Psoas muscle (tissue), 8 donors: Measurements from ENCODE around the gene CLINT1. TPM values are rescaled to one million over a fixed set of nuclear protein-coding genes. Genes with fewer than 3 reads are reported as not detected.

ENCODE experiments used
- ATAC-seq, 4 donors: fragments of 200-7000 bp; cut with Tn5 transposase; one replicate each; pipeline ENCODE4 v1.9.1; 2020; ENCODE audit warnings: moderate library complexity in 3 of 4, mild to moderate bottlenecking in 2 of 4
- DNase-seq, 2 donors: peaks; one replicate each; pipeline ENCODE4 v3.0.0-alpha.2; 2020
- H3K27ac ChIP-seq: fragments of 200-600 bp; one replicate; pipeline ENCODE4 v1.8.0; 2022
- H3K27me3 ChIP-seq, 3 donors: fragments of 200-600 bp in 1 of 3; one replicate each; pipeline versions ENCODE4 v1.6.1 to v1.8.0; 2013 to 2022; ENCODE audit warnings: low read length in 2 of 3, mild to moderate bottlenecking in 2 of 3, moderate library complexity in 1 of 3; ENCODE audit not compliant: insufficient read depth in 3 of 3
- H3K36me3 ChIP-seq, 2 donors: fragments of 200-600 bp in 1 of 2; one replicate each; pipeline versions ENCODE4 v1.6.1 to v1.8.0; 2013 to 2022; ENCODE audit warnings: low read depth in 1 of 2, mild to moderate bottlenecking in 1 of 2, moderate library complexity in 1 of 2; ENCODE audit not compliant: insufficient read depth in 1 of 2
- H3K4me1 ChIP-seq: fragments of 200-600 bp; one replicate; pipeline ENCODE4 v1.8.0; 2022
- H3K4me3 ChIP-seq: fragments of 200-600 bp; one replicate; pipeline ENCODE4 v1.8.0; 2022; ENCODE audit warnings: mild to moderate bottlenecking
- H3K9me3 ChIP-seq: fragments of 200-600 bp; one replicate; pipeline ENCODE4 v1.8.0; 2022
- CTCF ChIP-seq: fragments of 200-600 bp; IDR thresholded peaks from one replicate; pipeline ENCODE4 v1.8.0; 2022; ENCODE audit warnings: antibody characterized with exemption
- WGBS, 3 donors: extraction: QIAGEN DNeasy Blood & Tissue Kit; methylation state at CpG; one replicate each; pipeline versions ENCODE4 v1.1.6 to v1.1.7; 2013; 5-methylcytosine and 5-hydroxymethylcytosine counted together
- intact Hi-C, 2 donors: fragments of 100-400 bp; cut with DNase I; formaldehyde crosslinking; loops; one replicate each; pipeline versions ENCODE4 v1.11.0 to v1.14.2; 2022
- polyA plus RNA-seq, 3 donors: library from polyadenylated mRNA; stranded (reverse); fragments of 200-250 nt; gene quantifications; one replicate each; pipeline ENCODE4 v1.2.3, GENCODE V29; 2013
- total RNA-seq, 4 donors: library from RNA; stranded (reverse); fragmentation: NEBNext Ultra II Directional in 2 of 4; extraction: Animal tissue kit (Norgen Biotek cat#: 25700) in 2 of 4; gene quantifications; one replicate each; pipeline versions ENCODE4 v1.2.1 to v1.2.4, GENCODE V29; 2021 to 2023
- donor health status: healthy with polysubstance abuse.
- donor health status: DM: no; HTN: no; CAD: no; lungs with moderate emphysema.
- donor health status: Bipolar disorder and iron deficiency.
- donor health status: healthy.
- donor health status: DM: yes; HTN: yes; CAD: no.
- donor health status: DM: no; HTN: no; CAD: no.
- donor health status: DM: no; HTN: no; CAD: no.
- donor health status: DM: yes; HTN: yes; CAD: no.

The CLINT1 gene
- total and polyA plus RNA-seq, 7 donors = 37.9 to 89.7 (median 67.5) TPM

GRCh38 chr5:157877821-157878220 is 18.9 kb upstream of the CLINT1 start:
- ATAC-seq (no peak), DNase-seq (no peak)
- Histone ChIP-seq H3K27me3 (no peaks in the 10 kb centered on the region), H3K4me1 (no peaks in the 10 kb centered on the region), H3K27ac (no peak overlapping the region), H3K36me3 (no peaks in the 10 kb centered on the region), H3K4me3 (no peak overlapping the region), H3K9me3 (no peaks in the 10 kb centered on the region)
- 85 to 87% (median 86%) methylated on average over 2 of the region's 2 CpGs for WGBS, 3 donors
- TF ChIP-seq CTCF = no peak
- intact Hi-C loops = no loop called here

GRCh38 chr5:157874861-157875260 is 15.9 kb upstream of the CLINT1 start:
- intact Hi-C loops = no loop called here
- TF ChIP-seq CTCF = no peak
- DNase-seq (no peak), ATAC-seq (no peak)
- H3K36me3 ChIP-seq = no peaks in the 10 kb centered on the region
- H3K27me3 ChIP-seq = no peaks in the 10 kb centered on the region
- no peak overlapping the region for H3K27ac ChIP-seq
- H3K4me1 ChIP-seq = no peaks in the 10 kb centered on the region
- 90 to 93% (median 92%) methylated on average over 5 of the region's 5 CpGs for WGBS, 3 donors
- H3K4me3 ChIP-seq = no peak overlapping the region
- H3K9me3 ChIP-seq = no peaks in the 10 kb centered on the region

GRCh38 chr5:157870837-157871834 is 12.2 kb upstream of the CLINT1 start:
- TF ChIP-seq CTCF = no peak
- H3K9me3 ChIP-seq = no peaks in the 10 kb centered on the region
- ATAC-seq (peak; percentile 21 to 90 (median 52)), DNase-seq (no peak)
- no peaks in the 10 kb centered on the region for H3K36me3 ChIP-seq
- no peak overlapping the region for H3K27ac ChIP-seq
- WGBS, 3 donors = 28 to 44% (median 32%) methylated on average over 7 of the region's 7 CpGs
- no peak overlapping the region for H3K4me3 ChIP-seq
- no peaks in the 10 kb centered on the region for H3K4me1 ChIP-seq
- intact Hi-C loops = no loop called here
- no peaks in the 10 kb centered on the region for H3K27me3 ChIP-seq

- Histone ChIP-seq H3K36me3 (no peaks in the 10 kb centered on the region), H3K27ac (no peak overlapping the region), H3K4me3 (no peak overlapping the region), H3K4me1 (no peaks in the 10 kb centered on the region), H3K9me3 (no peaks in the 10 kb centered on the region), H3K27me3 (no peaks in the 10 kb centered on the region)
- TF ChIP-seq CTCF = no peak
- ATAC-seq (no peak), DNase-seq (no peak)
- intact Hi-C loops = no loop called here
- 12 to 17% (median 17%) methylated on average over 4 of the region's 4 CpGs for WGBS, 3 donors
Measured at GRCh38 chr5:157867751-157868387, 8.9 kb upstream of the CLINT1 start.
